ENCODE data around the gene GIPC3. TPM values are rescaled to one million over a fixed set of nuclear protein-coding genes. Genes with fewer than 3 reads are reported as not detected.

GIPC3 gene
- total and polyA plus RNA-seq, 2 of the 8 experiments (the other 6 are each of a cell fraction or from before 2014, with no cell fraction given) = 1.0 to 1.2 TPM

- Histone ChIP-seq H3K14ac (ENCODE audit: insufficient read length) (no peak overlapping the region), H2BK120ac (replicated peaks; ENCODE audit: low read depth, low read length) (no peak overlapping the region), H3K79me2 (ENCODE audit: control insufficient read depth in 1 of 2, insufficient read depth in 2 of 2, low read length in 2 of 2) (no peaks in the 10 kb centered on the region), H4K20me1 (replicated peaks in 1 of 2; ENCODE audit: control insufficient read depth in 1 of 2, insufficient read depth in 2 of 2, low read length in 2 of 2) (no peaks in the 10 kb centered on the region), H3K9ac (replicated peaks in 1 of 4; ENCODE audit: extremely low read depth in 1 of 4, low read depth in 3 of 4, low read length in 3 of 4) (no peak overlapping the region), H3K27me3 (replicated peaks in 1 of 4; ENCODE audit: control insufficient read depth in 3 of 4, extremely low read depth in 1 of 4, insufficient read depth in 3 of 4, low read length in 3 of 4) (no peaks in the 10 kb centered on the region), H3K18ac (ENCODE audit: extremely low read depth, low read length) (no peak overlapping the region), H3K4ac (replicated peaks; ENCODE audit: insufficient read length, low read depth, low read length) (no peak overlapping the region), H3K4me2 (ENCODE audit: insufficient read depth in 1 of 2, low read depth in 2 of 2, low read length in 2 of 2) (no peak overlapping the region), H3K9me3 (ENCODE audit: insufficient read depth in 2 of 2, low read depth in 1 of 2, low read length in 1 of 2) (no peaks in the 10 kb centered on the region), H2BK5ac (ENCODE audit: low read depth, low read length) (no peak overlapping the region), H2BK15ac (ENCODE audit: low read length) (no peak overlapping the region), H4K8ac (ENCODE audit: extremely low read depth, insufficient read depth, low read length) (no peak overlapping the region; the same call in 1 of the 2 replicates), H3K4me3 (ENCODE audit: extremely low read depth in 1 of 4, insufficient read depth in 2 of 4, low read depth in 3 of 4, low read length in 4 of 4) (no peak overlapping the region), H2BK12ac (ENCODE audit: low read depth, low read length) (no peak overlapping the region), H2AFZ (ENCODE audit: low read length) (no peak overlapping the region), H3K23me2 (ENCODE audit: low read depth, low read length) (no peaks in the 10 kb centered on the region), H3K27ac (ENCODE audit: low read depth, low read length) (no peak overlapping the region), H3K56ac (replicated peaks; ENCODE audit: insufficient read length, low read depth, low read length) (no peak overlapping the region), H3K23ac (ENCODE audit: insufficient read length) (no peak overlapping the region), H3K79me1 (ENCODE audit: low read depth, low read length) (no peaks in the 10 kb centered on the region), H2AK5ac (ENCODE audit: low read depth, low read length) (no peak overlapping the region), H4K91ac (replicated peaks; ENCODE audit: insufficient read length, low read length) (no peak overlapping the region), H3K4me1 (replicated peaks in 1 of 4; ENCODE audit: control insufficient read depth in 3 of 4, insufficient read depth in 4 of 4, low read length in 3 of 4) (no peaks in the 10 kb centered on the region), H4K5ac (ENCODE audit: insufficient read length, low read depth, low read length) (no peak overlapping the region), H3K36me3 (ENCODE audit: control insufficient read depth in 2 of 4, insufficient read depth in 4 of 4, low read length in 3 of 4) (peaks cover 0 to 31% (median 1%) of the 10 kb centered on the region in 4 experiments; a peak in 2 of 8 replicates), H2BK20ac (ENCODE audit: low read length) (no peak overlapping the region)
- DNase-seq (ENCODE audit: low read depth in 1 of 2, low spot score in 2 of 2) = no peak
- WGBS, 2 experiments (ENCODE audit: extremely low coverage in 1 of 2, insufficient coverage in 1 of 2, insufficient read length in 1 of 2, insufficient replicate concordance in 2 of 2, low coverage in 1 of 2, low lambda C conversion rate in 2 of 2, missing lambda C conversion rate in 1 of 2) = 90% methylated on average over 19 of the region's 19 CpGs; no CpG with 5 or more reads in 1 of the 2 experiments
- ChIA-PET CTCF (ENCODE audit: partially characterized antibody) (interaction anchor here (1.6 to 2.8 kb wide), 2 partner anchors 19 to 49 kb away, joined by 3 to 13 read pairs; no protein-coding TSS in a partner anchor), POLR2A (ENCODE audit: partially characterized antibody) (no interaction called here)
- TF ChIP-seq CTCF (IDR thresholded peaks at IDR 0.05; ENCODE audit: control extremely low read depth in 1 of 3, insufficient read depth in 1 of 3, low read depth in 1 of 3, low read length in 3 of 3) (no peak), KDM1A (IDR thresholded peaks at IDR 0.05; ENCODE audit: borderline replicate concordance, low read length) (no peak), HDAC6 (IDR thresholded peaks at IDR 0.05; ENCODE audit: low read depth, low read length) (no peak), TCF12 (IDR thresholded peaks at IDR 0.05; ENCODE audit: low read depth, low read length) (no peak), PHF8 (conservative IDR thresholded peaks at IDR 0.05; ENCODE audit: low read depth, low read length) (no peak), NRF1 (IDR thresholded peaks at IDR 0.05; ENCODE audit: low read depth, low read length) (no peak), POLR2AphosphoS5 (IDR thresholded peaks at IDR 0.05; ENCODE audit: low read depth, low read length) (no peak), ASH2L (IDR thresholded peaks at IDR 0.05; ENCODE audit: low read length) (no peak), CREB1 (IDR thresholded peaks at IDR 0.05) (no peak), NANOG (IDR thresholded peaks at IDR 0.05; ENCODE audit: insufficient read depth, low read depth, low read length, poor library complexity, severe bottlenecking) (no peak), JUN (IDR thresholded peaks at IDR 0.05; ENCODE audit: low read depth, low read length) (no peak)
- no peak for FAIRE-seq
Observed at GRCh38 chr19:3634496-3635045, 49.3 kb downstream of the GIPC3 start.
